SK-N-SH (cell line): ENCODE results near the gene ZNF684. TPM values are rescaled to one million over a fixed set of nuclear protein-coding genes. Genes with fewer than 3 reads are reported as not detected.

Source experiments
- CTCF ChIA-PET: fragments of 300-600, 350-600 bp; formaldehyde crosslinking; extraction: SDS; loops from one replicate; lab custom pipeline; 2021; lab: Yijun Ruan, JAX
- POLR2A ChIA-PET: fragments of 350-600 bp; sonication (Branson Sonifier 250); formaldehyde crosslinking; extraction: SDS; loops from one replicate; lab custom pipeline; 2020; ENCODE audit warnings: antibody characterized with exemption, inconsistent platforms; lab: Yijun Ruan, JAX
- DNase-seq: peaks from one replicate; pipeline ENCODE4 v3.0.0; 2012
- H2AFZ ChIP-seq: fragments of 200-600 bp; sonication (generic); 2 replicates; pipeline ENCODE4 v1.8.1; 2016; ENCODE audit warnings: antibody characterized with exemption, mild to moderate bottlenecking, low read depth
- H3F3A ChIP-seq: fragments of 200-600 bp; sonication (generic); replicated peaks from 2 replicates; pipeline ENCODE3; 2016; ENCODE audit warnings: antibody characterized with exemption, mild to moderate bottlenecking; ENCODE audit not compliant: insufficient read depth
- H3K27ac ChIP-seq, 2 experiments: fragments of 200-500 bp in 1 of 2; fragments of 200-600 bp in 1 of 2; sonication (Bioruptor generic) in 1 of 2; sonication (generic), shearing (Covaris generic) in 1 of 2; 2 replicates each; pipeline versions ENCODE4 v1.5.1 to v1.6.1; 2014 to 2016; ENCODE audit warnings: low read depth in 2 of 2, inconsistent platforms in 1 of 2, low read length in 1 of 2, mild to moderate bottlenecking in 1 of 2, mixed read lengths in 1 of 2
- H3K27me3 ChIP-seq: fragments of 200-600 bp; sonication (generic), shearing (Covaris generic); 2 replicates; pipeline ENCODE4 v1.6.1; 2016; ENCODE audit warnings: mixed run types; ENCODE audit not compliant: insufficient read depth
- H3K36me3 ChIP-seq, 2 experiments: fragments of 200-500 bp in 1 of 2; fragments of 200-600 bp in 1 of 2; sonication (Bioruptor generic) in 1 of 2; sonication (generic) in 1 of 2; replicated peaks in 1 of 2; 2 replicates each; pipeline versions ENCODE3 to v1.5.1; 2014 to 2016; ENCODE audit warnings: low read length in 1 of 2, mild to moderate bottlenecking in 1 of 2; ENCODE audit not compliant: insufficient read depth in 2 of 2, control insufficient read depth in 1 of 2
- H3K4me1 ChIP-seq, 2 experiments: fragments of 200-500 bp in 1 of 2; fragments of 200-600 bp in 1 of 2; sonication (Bioruptor generic) in 1 of 2; sonication (generic), shearing (Covaris generic) in 1 of 2; 2 replicates each; pipeline versions ENCODE4 v1.5.1 to v1.6.1; 2014 to 2016; ENCODE audit warnings: low read depth in 1 of 2, low read length in 1 of 2, mixed run types in 1 of 2; ENCODE audit not compliant: insufficient read depth in 2 of 2, control insufficient read depth in 1 of 2
- H3K4me2 ChIP-seq: fragments of 200-600 bp; sonication (generic), shearing (Covaris generic); 2 replicates; pipeline ENCODE4 v1.6.1; 2017; ENCODE audit warnings: mixed run types
- H3K4me3 ChIP-seq, 2 experiments: fragments of 200-500 bp in 1 of 2; fragments of 200-600 bp in 1 of 2; sonication (Bioruptor generic) in 1 of 2; sonication (generic), shearing (Covaris generic) in 1 of 2; 2 replicates each; pipeline versions ENCODE4 v1.5.1 to v1.8.1; 2014 to 2016; ENCODE audit warnings: low read depth in 2 of 2, inconsistent platforms in 1 of 2, low read length in 1 of 2, mild to moderate bottlenecking in 1 of 2, mixed read lengths in 1 of 2, moderate library complexity in 1 of 2
- H3K79me2 ChIP-seq: fragments of 200-600 bp; sonication (generic); 2 replicates; pipeline ENCODE4 v1.8.1; 2017; ENCODE audit warnings: mild to moderate bottlenecking; ENCODE audit not compliant: insufficient read depth
- H3K9ac ChIP-seq: fragments of 200-600 bp; sonication (generic); 2 replicates; pipeline ENCODE4 v1.6.1; 2017; ENCODE audit warnings: mixed run types
- H3K9me2 ChIP-seq: fragments of 200-600 bp; sonication (generic); 2 replicates; pipeline ENCODE4 v1.6.1; 2017; ENCODE audit warnings: mixed run types
- H3K9me3 ChIP-seq: fragments of 200-600 bp; sonication (generic); 2 replicates; pipeline ENCODE4 v1.6.1; 2017; ENCODE audit warnings: mixed run types, mild to moderate bottlenecking, moderate library complexity
- H4K20me1 ChIP-seq: fragments of 200-600 bp; sonication (generic); 2 replicates; pipeline ENCODE4 v1.6.1; 2017; ENCODE audit warnings: mild to moderate bottlenecking, mixed run types; ENCODE audit not compliant: insufficient read depth
- EP300 ChIP-seq, 2 experiments: IDR thresholded peaks; 2 replicates each; pipeline versions ENCODE4 v1.4.0 to v1.6.1; 2012; ENCODE audit warnings: borderline replicate concordance in 1 of 2, low read depth in 1 of 2, low read length in 1 of 2
- FOXM1 ChIP-seq: IDR thresholded peaks from 2 replicates; pipeline ENCODE4 v1.4.0; 2012; ENCODE audit warnings: low read depth, mild to moderate bottlenecking
- IRF3 ChIP-seq: fragments of 150-350 bp; IDR thresholded peaks from 2 replicates; pipeline ENCODE4 v1.6.1; 2016; ENCODE audit warnings: mild to moderate bottlenecking, low read depth, low read length
- MEF2A ChIP-seq: IDR thresholded peaks from 2 replicates; pipeline ENCODE4 v1.4.0; 2012; ENCODE audit warnings: low read depth, borderline replicate concordance
- MXI1 ChIP-seq: IDR thresholded peaks from 2 replicates; pipeline ENCODE4 v1.6.1; 2012; ENCODE audit warnings: mild to moderate bottlenecking, low read depth, low read length, improper control_type of control experiment
- NFIC ChIP-seq: IDR thresholded peaks from 2 replicates; pipeline ENCODE4 v1.4.0; 2012; ENCODE audit warnings: borderline replicate concordance
- NRF1 ChIP-seq: IDR thresholded peaks from 2 replicates; pipeline ENCODE4 v1.6.1; 2012; ENCODE audit warnings: low read depth, mild to moderate bottlenecking, low read length
- RCOR1 ChIP-seq: fragments of 150-350 bp; IDR thresholded peaks from 2 replicates; pipeline ENCODE4 v1.6.1; 2017; ENCODE audit warnings: antibody characterized with exemption, low read length
- USF1 ChIP-seq: IDR thresholded peaks from 2 replicates; pipeline ENCODE4 v1.4.0; 2012; ENCODE audit warnings: low read depth, borderline replicate concordance
- WGBS: methylation state at CpG from one replicate; pipeline ENCODE4 v1.1.6; 2017; ENCODE audit warnings: low lambda C conversion rate; 5-methylcytosine and 5-hydroxymethylcytosine counted together
- polyA plus RNA-seq, 3 experiments: library from polyadenylated mRNA; depleted of rRNA; stranded (reverse); fragments of >200 nt; gene quantifications; 2 replicates each; pipeline ENCODE4 v1.2.3, GENCODE V29; 2012
- TF ChIP-seq, protein P1 (sequence below): fragments of 200-600 bp; sonication (generic); IDR thresholded peaks from 2 replicates; pipeline ENCODE4 v1.6.1; 2017; ENCODE audit warnings: antibody characterized with exemption, mild to moderate bottlenecking, moderate library complexity

The ZNF684 gene
- polyA plus RNA-seq, 1 of the 3 experiments (the other 2 are of a cell fraction): 1.8 TPM

DNA sequence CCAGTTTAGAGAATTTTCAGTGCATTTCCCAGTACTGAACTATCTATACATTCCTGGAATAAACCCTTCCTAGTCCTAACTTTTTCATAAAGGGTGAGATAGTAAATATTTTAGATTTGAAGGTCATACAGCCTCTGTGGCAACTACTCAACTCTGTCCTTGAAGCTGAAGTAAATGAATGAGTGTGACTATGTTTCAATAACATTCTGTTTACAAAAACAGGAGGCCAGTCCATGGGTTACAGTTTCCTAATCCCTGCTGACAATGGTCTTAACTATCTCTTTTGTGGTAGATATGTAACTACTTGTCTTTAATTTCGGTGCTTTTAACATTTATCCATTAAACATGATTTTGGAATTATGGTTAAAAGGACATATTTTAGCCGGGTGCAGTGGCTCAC is 4.3 kb downstream of the ZNF684 start:
- H3K79me2 ChIP-seq: no peaks in the 10 kb centered on the region
- H2AFZ ChIP-seq: no peak overlapping the region
- POLR2A ChIA-PET: no interaction called here
- H3K4me2 ChIP-seq: no peak overlapping the region
- TF ChIP-seq EP300 (IDR thresholded peaks at IDR 0.05; ENCODE audit: borderline replicate concordance in 1 of 2, low read depth in 1 of 2, low read length in 1 of 2) (no peak), NFIC (no peak), USF1 (no peak), IRF3 (no peak), MXI1 (no peak), FOXM1 (no peak), MEF2A (no peak), RCOR1 (no peak)
- TF ChIP-seq, protein P1, sequence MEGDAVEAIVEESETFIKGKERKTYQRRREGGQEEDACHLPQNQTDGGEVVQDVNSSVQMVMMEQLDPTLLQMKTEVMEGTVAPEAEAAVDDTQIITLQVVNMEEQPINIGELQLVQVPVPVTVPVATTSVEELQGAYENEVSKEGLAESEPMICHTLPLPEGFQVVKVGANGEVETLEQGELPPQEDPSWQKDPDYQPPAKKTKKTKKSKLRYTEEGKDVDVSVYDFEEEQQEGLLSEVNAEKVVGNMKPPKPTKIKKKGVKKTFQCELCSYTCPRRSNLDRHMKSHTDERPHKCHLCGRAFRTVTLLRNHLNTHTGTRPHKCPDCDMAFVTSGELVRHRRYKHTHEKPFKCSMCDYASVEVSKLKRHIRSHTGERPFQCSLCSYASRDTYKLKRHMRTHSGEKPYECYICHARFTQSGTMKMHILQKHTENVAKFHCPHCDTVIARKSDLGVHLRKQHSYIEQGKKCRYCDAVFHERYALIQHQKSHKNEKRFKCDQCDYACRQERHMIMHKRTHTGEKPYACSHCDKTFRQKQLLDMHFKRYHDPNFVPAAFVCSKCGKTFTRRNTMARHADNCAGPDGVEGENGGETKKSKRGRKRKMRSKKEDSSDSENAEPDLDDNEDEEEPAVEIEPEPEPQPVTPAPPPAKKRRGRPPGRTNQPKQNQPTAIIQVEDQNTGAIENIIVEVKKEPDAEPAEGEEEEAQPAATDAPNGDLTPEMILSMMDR: no peak
- no peak overlapping the region for H3K4me3 ChIP-seq
- no peaks in the 10 kb centered on the region for H4K20me1 ChIP-seq
- no peaks in the 10 kb centered on the region for H3K27me3 ChIP-seq
- peaks cover 0 to 16% of the 10 kb centered on the region in 2 experiments for H3K36me3 ChIP-seq
- peaks cover 4% of the 10 kb centered on the region for H3F3A ChIP-seq
- no peak for DNase-seq
- WGBS: 97% methylated on average over 2 of the region's 2 CpGs
- no peaks in the 10 kb centered on the region for H3K9me2 ChIP-seq
- H3K27ac ChIP-seq: no peak overlapping the region
- H3K4me1 ChIP-seq: peaks cover 0 to 3% of the 10 kb centered on the region in 2 experiments; a peak in 2 of 4 replicates
- no peak overlapping the region for H3K9ac ChIP-seq
- CTCF ChIA-PET: no interaction called here
- H3K9me3 ChIP-seq: no peaks in the 10 kb centered on the region

DNA sequence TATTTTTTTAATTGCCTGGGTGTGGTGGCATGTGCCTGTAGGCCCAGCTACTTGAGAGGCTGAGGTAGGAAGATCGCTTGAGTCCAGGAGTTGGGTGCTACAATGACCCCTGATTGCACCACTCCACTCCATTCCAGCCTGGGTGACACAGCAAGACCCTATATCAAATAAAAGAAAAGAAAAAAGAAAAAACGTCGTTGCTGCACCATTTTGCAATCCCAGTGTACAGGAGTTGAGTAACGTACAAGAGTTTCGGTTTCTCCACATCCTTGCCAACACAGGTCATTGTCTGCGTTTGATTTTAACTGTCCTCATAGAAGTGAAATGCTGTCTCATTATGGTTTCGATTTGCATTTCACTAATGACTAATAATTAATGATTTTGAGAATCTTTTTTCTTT is 7.9 kb downstream of the ZNF684 start:
- Histone ChIP-seq H3K4me3 (no peak overlapping the region), H4K20me1 (no peaks in the 10 kb centered on the region), H3K27me3 (no peaks in the 10 kb centered on the region), H3F3A (no peaks in the 10 kb centered on the region), H3K27ac (no peak overlapping the region), H3K79me2 (no peaks in the 10 kb centered on the region), H3K9ac (no peak overlapping the region)
- no peak for DNase-seq
- POLR2A ChIA-PET: no interaction called here
- no peak for TF ChIP-seq NRF1
- TF ChIP-seq, all 33 proteins: peak for 0
- CTCF ChIA-PET: no interaction called here
- Histone ChIP-seq H3K4me1 (no peaks in the 10 kb centered on the region), H3K4me2 (no peak overlapping the region), H2AFZ (no peak overlapping the region), H3K36me3 (peaks cover 5 to 37% of the 10 kb centered on the region in 2 experiments), H3K9me3 (no peaks in the 10 kb centered on the region), H3K9me2 (no peaks in the 10 kb centered on the region)
- WGBS: 81% methylated on average over 7 of the region's 7 CpGs
